ENCODE data around the gene SCN9A.

DNA sequence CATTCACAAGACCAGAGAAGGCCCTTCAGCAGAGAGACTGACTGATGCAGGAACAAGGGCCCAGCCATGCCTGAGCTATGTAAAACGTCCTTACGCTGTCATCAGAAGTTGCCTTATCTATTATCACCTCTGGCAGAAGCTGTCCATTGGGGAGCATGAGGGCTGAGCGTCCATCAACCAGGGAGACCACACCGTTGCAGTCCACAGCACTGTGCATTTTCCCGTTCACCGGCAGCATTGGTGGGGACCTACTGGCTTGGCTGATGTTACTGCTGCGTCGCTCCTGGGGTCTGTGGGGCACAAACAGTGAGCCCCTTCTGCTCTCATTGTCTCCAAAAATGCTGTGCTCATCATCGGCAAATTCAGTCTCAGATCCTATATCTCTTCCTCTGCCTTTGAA is 91.4 kb downstream of the SCN9A start:
- TF ChIP-seq POLR2A (IDR thresholded peaks at IDR 0.05), result no peak
- TF ChIP-seq, protein P1, sequence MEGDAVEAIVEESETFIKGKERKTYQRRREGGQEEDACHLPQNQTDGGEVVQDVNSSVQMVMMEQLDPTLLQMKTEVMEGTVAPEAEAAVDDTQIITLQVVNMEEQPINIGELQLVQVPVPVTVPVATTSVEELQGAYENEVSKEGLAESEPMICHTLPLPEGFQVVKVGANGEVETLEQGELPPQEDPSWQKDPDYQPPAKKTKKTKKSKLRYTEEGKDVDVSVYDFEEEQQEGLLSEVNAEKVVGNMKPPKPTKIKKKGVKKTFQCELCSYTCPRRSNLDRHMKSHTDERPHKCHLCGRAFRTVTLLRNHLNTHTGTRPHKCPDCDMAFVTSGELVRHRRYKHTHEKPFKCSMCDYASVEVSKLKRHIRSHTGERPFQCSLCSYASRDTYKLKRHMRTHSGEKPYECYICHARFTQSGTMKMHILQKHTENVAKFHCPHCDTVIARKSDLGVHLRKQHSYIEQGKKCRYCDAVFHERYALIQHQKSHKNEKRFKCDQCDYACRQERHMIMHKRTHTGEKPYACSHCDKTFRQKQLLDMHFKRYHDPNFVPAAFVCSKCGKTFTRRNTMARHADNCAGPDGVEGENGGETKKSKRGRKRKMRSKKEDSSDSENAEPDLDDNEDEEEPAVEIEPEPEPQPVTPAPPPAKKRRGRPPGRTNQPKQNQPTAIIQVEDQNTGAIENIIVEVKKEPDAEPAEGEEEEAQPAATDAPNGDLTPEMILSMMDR (IDR thresholded peaks at IDR 0.05), result no peak

Measured in lower leg skin (tissue), 3 donors.